ENCODE data around the gene DBH.

Gene DBH

GRCh38 chr9:133690081-133690561, 54.0 kb downstream of the DBH start:
- Histone ChIP-seq H3F3A (ENCODE audit: control insufficient read depth, insufficient read depth) (no peaks in the 10 kb centered on the region), H3K4me3 (ENCODE audit: low read length) (no peak overlapping the region), H3K27ac (ENCODE audit: low read depth, low read length) (no peak overlapping the region), H3K4me1 (ENCODE audit: control insufficient read depth, low read length) (peaks cover 14% of the 10 kb centered on the region), H3K79me2 (ENCODE audit: control insufficient read depth, low read length) (peaks cover 3% of the 10 kb centered on the region; the same call in 1 of the 2 replicates), H3K9me2 (replicated peaks; ENCODE audit: control insufficient read depth, low read length) (no peaks in the 10 kb centered on the region), H4K20me1 (ENCODE audit: control insufficient read depth, insufficient read depth, low read depth, low read length) (no peaks in the 10 kb centered on the region), H3K4me2 (ENCODE audit: low read length) (no peak overlapping the region), H3K36me3 (ENCODE audit: control insufficient read depth, low read length) (peaks cover 11% of the 10 kb centered on the region), H3K27me3 (ENCODE audit: control insufficient read depth, low read length) (no peaks in the 10 kb centered on the region), H3K9me3 (ENCODE audit: control insufficient read depth, insufficient read depth, low read length) (no peaks in the 10 kb centered on the region)
- TF ChIP-seq, protein P1, sequence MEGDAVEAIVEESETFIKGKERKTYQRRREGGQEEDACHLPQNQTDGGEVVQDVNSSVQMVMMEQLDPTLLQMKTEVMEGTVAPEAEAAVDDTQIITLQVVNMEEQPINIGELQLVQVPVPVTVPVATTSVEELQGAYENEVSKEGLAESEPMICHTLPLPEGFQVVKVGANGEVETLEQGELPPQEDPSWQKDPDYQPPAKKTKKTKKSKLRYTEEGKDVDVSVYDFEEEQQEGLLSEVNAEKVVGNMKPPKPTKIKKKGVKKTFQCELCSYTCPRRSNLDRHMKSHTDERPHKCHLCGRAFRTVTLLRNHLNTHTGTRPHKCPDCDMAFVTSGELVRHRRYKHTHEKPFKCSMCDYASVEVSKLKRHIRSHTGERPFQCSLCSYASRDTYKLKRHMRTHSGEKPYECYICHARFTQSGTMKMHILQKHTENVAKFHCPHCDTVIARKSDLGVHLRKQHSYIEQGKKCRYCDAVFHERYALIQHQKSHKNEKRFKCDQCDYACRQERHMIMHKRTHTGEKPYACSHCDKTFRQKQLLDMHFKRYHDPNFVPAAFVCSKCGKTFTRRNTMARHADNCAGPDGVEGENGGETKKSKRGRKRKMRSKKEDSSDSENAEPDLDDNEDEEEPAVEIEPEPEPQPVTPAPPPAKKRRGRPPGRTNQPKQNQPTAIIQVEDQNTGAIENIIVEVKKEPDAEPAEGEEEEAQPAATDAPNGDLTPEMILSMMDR (IDR thresholded peaks at IDR 0.05; ENCODE audit: low read depth, low read length, poor library complexity, severe bottlenecking), result no peak
- TF ChIP-seq EZH2phosphoT487 (IDR thresholded peaks at IDR 0.05; ENCODE audit: borderline replicate concordance, low read length), result no peak

DNA sequence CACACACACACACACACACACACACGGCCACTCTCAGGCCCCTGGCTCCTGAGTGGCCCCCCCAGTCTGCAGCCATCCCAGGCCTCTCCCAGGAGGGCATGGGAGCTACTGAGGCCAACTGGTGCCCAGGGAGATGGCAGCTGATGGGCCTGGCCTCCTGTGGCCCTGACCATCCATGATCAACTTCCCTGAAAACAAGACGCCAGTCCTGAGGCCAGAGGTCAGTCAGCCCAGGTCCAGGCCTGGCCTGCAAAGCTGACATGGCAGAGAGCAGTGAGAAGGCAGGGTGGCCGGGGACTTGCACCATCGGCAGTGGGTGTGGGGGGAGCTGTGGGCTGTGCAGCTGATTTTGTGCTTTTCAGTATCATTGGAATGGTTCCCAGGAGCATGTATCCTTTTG, 55.0 kb downstream of the DBH start:
- no peak overlapping the region for H3K4me2 ChIP-seq (ENCODE audit: low read length)
- H4K20me1 ChIP-seq (ENCODE audit: control insufficient read depth, insufficient read depth, low read depth, low read length), result no peaks in the 10 kb centered on the region
- no peak for TF ChIP-seq EZH2phosphoT487 (IDR thresholded peaks at IDR 0.05; ENCODE audit: borderline replicate concordance, low read length)
- TF ChIP-seq, protein P1 (IDR thresholded peaks at IDR 0.05; ENCODE audit: low read depth, low read length, poor library complexity, severe bottlenecking), result no peak
- H3K27ac ChIP-seq (ENCODE audit: low read depth, low read length), result no peak overlapping the region
- H3K27me3 ChIP-seq (ENCODE audit: control insufficient read depth, low read length), result no peaks in the 10 kb centered on the region
- H3K4me1 ChIP-seq (ENCODE audit: control insufficient read depth, low read length), result peaks cover 21% of the 10 kb centered on the region
- peaks cover 11% of the 10 kb centered on the region for H3K36me3 ChIP-seq (ENCODE audit: control insufficient read depth, low read length)
- H3K79me2 ChIP-seq (ENCODE audit: control insufficient read depth, low read length), result peaks cover 3% of the 10 kb centered on the region; the same call in 1 of the 2 replicates
- H3K9me2 ChIP-seq (replicated peaks; ENCODE audit: control insufficient read depth, low read length), result no peaks in the 10 kb centered on the region
- no peaks in the 10 kb centered on the region for H3F3A ChIP-seq (ENCODE audit: control insufficient read depth, insufficient read depth)
- H3K9me3 ChIP-seq (ENCODE audit: control insufficient read depth, insufficient read depth, low read length), result no peaks in the 10 kb centered on the region
- H3K4me3 ChIP-seq (ENCODE audit: low read length), result no peak overlapping the region

DNA sequence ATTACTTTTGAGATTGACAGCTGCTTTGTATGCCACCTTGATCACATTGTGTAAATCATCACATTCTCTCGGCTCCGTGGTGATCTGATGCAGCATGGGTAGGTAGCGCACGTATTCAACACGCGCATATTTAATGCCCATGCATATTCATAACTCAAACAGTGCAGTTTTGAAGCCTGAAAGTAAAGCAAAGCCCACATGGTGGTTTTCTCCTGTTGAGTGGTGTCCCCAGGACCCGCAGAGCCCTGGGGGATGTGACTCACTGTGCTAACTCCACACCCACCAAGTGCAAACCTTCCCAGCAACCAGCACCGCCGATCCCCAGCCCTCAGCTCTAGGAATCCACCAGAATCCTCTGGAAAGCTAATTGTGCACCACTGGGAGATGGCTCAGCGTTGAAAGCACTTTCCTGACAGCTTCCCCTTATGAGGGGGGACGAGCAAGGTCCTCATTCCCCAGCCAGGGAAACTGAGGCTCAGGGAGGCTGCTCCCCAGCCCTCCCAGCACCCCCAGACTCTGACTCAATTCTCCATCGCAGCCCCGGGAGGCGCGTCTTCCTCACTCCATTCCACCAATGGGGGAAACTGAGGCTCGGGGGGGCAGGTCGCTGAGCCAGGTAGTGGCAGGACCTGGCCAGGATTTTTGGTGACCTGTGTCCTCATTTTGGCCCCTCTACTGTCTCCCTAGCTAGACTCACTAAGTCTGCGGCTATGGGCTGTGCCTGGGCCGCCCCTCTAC, 55.6 kb downstream of the DBH start:
- H3F3A ChIP-seq (ENCODE audit: control insufficient read depth, insufficient read depth), result 0 out of 2 replicates have a peak, but pooled peaks cover under 1% of the 10 kb centered on the region
- H3K27ac ChIP-seq (ENCODE audit: low read depth, low read length), result no peak overlapping the region
- H3K9me2 ChIP-seq (replicated peaks; ENCODE audit: control insufficient read depth, low read length), result no peaks in the 10 kb centered on the region
- TF ChIP-seq EZH2phosphoT487 (IDR thresholded peaks at IDR 0.05; ENCODE audit: borderline replicate concordance, low read length), result no peak
- TF ChIP-seq, protein P1 (IDR thresholded peaks at IDR 0.05; ENCODE audit: low read depth, low read length, poor library complexity, severe bottlenecking), result no peak
- peaks cover 27% of the 10 kb centered on the region for H3K4me1 ChIP-seq (ENCODE audit: control insufficient read depth, low read length)
- no peak overlapping the region for H3K4me3 ChIP-seq (ENCODE audit: low read length)
- no peak overlapping the region for H3K4me2 ChIP-seq (ENCODE audit: low read length)
- H3K36me3 ChIP-seq (ENCODE audit: control insufficient read depth, low read length), result peaks cover 11% of the 10 kb centered on the region
- H4K20me1 ChIP-seq (ENCODE audit: control insufficient read depth, insufficient read depth, low read depth, low read length), result no peaks in the 10 kb centered on the region
- no peaks in the 10 kb centered on the region for H3K9me3 ChIP-seq (ENCODE audit: control insufficient read depth, insufficient read depth, low read length)
- peaks cover 3% of the 10 kb centered on the region; the same call in 1 of the 2 replicates for H3K79me2 ChIP-seq (ENCODE audit: control insufficient read depth, low read length)
- no peaks in the 10 kb centered on the region for H3K27me3 ChIP-seq (ENCODE audit: control insufficient read depth, low read length)
